Heart right ventricle (tissue), 16 donors: ENCODE measurements around the gene ARHGAP6. TPM values are rescaled to one million over a fixed set of nuclear protein-coding genes. Genes with fewer than 3 reads are reported as not detected.

ENCODE experiments used
- ATAC-seq, 8 donors: fragments of 200-7000 bp; cut with Tn5 transposase; one replicate each; pipeline ENCODE4 v1.9.1; 2020; ENCODE audit warnings: mild to moderate bottlenecking in 8 of 8, moderate library complexity in 8 of 8, moderate number of reproducible peaks in 1 of 8
- DNase-seq, 2 donors: peaks; one replicate each; pipeline ENCODE4 v3.0.0-alpha.2; 2020
- H3K27ac ChIP-seq, 10 donors: fragments of 200-600 bp; sonication (generic) in 2 of 10; one replicate each; pipeline versions ENCODE4 v1.5.0 to v1.8.0; 2020 to 2022; ENCODE audit warnings: mild to moderate bottlenecking in 3 of 10
- H3K27me3 ChIP-seq, 7 donors: fragments of 200-600 bp; one replicate each; pipeline ENCODE4 v1.8.0; 2021 to 2022; ENCODE audit warnings: mild to moderate bottlenecking in 2 of 7
- H3K36me3 ChIP-seq, 9 donors: fragments of 200-600 bp; sonication (generic) in 1 of 9; one replicate each; pipeline versions ENCODE4 v1.5.0 to v1.8.0; 2020 to 2022; ENCODE audit warnings: mild to moderate bottlenecking in 2 of 9
- H3K4me1 ChIP-seq, 9 donors: fragments of 200-600 bp; sonication (generic) in 1 of 9; one replicate each; pipeline versions ENCODE4 v1.5.0 to v1.8.0; 2020 to 2022; ENCODE audit warnings: mild to moderate bottlenecking in 4 of 9
- H3K4me3 ChIP-seq, 10 donors: fragments of 200-600 bp; sonication (generic) in 2 of 10; one replicate each; pipeline versions ENCODE4 v1.5.0 to v1.8.0; 2020 to 2022; ENCODE audit warnings: mild to moderate bottlenecking in 7 of 10, moderate library complexity in 2 of 10
- H3K9me3 ChIP-seq, 11 donors: fragments of 200-600 bp in 10 of 11; sonication (generic) in 2 of 11; one replicate each; pipeline versions ENCODE4 v1.5.0 to v1.8.0; 2013 to 2022; ENCODE audit warnings: mild to moderate bottlenecking in 2 of 11, control low read depth in 1 of 11, moderate library complexity in 1 of 11
- WGBS, 2 donors: extraction: QIAGEN DNeasy Blood & Tissue Kit; methylation state at CpG; one replicate each; pipeline ENCODE4 v1.1.7; 2013; ENCODE audit warnings: inconsistent platforms in 1 of 2; 5-methylcytosine and 5-hydroxymethylcytosine counted together
- intact Hi-C, 10 donors: fragments of 100-400 bp; cut with DNase I; formaldehyde crosslinking; loops; one replicate each; pipeline versions ENCODE4 v1.11.1 to v1.14.2; 2022
- polyA plus RNA-seq, 2 donors: library from polyadenylated mRNA; stranded (reverse); fragments of 200-250 nt; gene quantifications; one replicate each; pipeline ENCODE4 v1.2.3, GENCODE V29; 2013
- total RNA-seq, 10 donors: library from RNA; stranded (reverse); fragmentation: NEBNext Ultra II Directional in 3 of 10; extraction: Animal tissue kit (Norgen Biotek cat#: 25700) in 3 of 10; gene quantifications; one replicate each; pipeline versions ENCODE4 v1.2.1 to v1.2.4, GENCODE V29; 2021 to 2023
- TF ChIP-seq, protein P1 (sequence below), 9 donors: fragments of 200-600 bp; sonication (generic) in 2 of 9; IDR thresholded peaks; one replicate each; pipeline versions ENCODE4 v1.5.0 to v1.8.0; 2021 to 2022; ENCODE audit warnings: antibody characterized with exemption in 9 of 9, mild to moderate bottlenecking in 5 of 9, moderate library complexity in 1 of 9
- donor health status: Arrhythmogenic right ventricular cardiomyopathy.
- donor health status: ischemic (EF 13 %, LVEDD 7.1; RV severe dilation, severe dysfunction).
- donor health status: healthy with polysubstance abuse.
- donor health status: DM: no; HTN: yes; CAD: no.
- donor health status: DM: no; HTN: no; CAD: no.
- donor health status: ischemic (EF 25% LVEDD 6.9; RV normal size, moderate dysfunction).
- donor health status: ischemic (EF 25% LVEDD 5.7; RV mildly dilated, moderate dysfunction).
- donor health status: healthy.
- donor health status: DM: yes; HTN: yes; CAD: no.
- donor health status: Ischemic cardiomyopathy.
- donor health status: ischemic (EF 35%, LVEDD 5.7; RV mildly dilated, moderate dysfunction).
- donor health status: nonischemic (EF 11% LVEDD 7.7; RV severe dilation, severe dysfunction).
- donor health status: DM: yes; HTN: yes; CAD: no.
- donor health status: PGD.
- donor health status: ischemic (EF 29% LVEDD 5.4; RV normal size, mild dysfunction).
- donor health status: nonischemic (EF 23%, LVEDD 6.1; RV moderate dilation, normal function).

Gene ARHGAP6
- total and polyA plus RNA-seq, 12 donors = 1.6 to 6.0 (median 2.6) TPM

DNA sequence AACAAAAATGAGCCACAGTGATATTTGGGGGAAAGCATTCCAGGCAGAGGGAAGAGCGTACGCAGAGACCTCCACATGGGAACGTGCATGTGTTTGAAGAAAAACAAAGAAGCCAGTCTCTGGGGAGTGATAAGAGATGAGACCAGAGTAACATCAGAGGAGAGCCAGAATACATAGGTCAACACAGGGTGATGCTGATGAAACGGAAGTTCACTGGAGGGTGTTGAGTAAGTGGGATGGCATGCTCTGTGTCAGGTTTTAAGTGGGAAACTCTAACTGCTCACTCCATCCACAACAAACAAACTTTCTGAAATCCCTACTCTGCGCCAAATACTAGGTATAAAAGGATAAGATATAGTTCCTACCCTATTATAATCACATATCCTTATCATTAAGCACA lies 110.0 kb downstream of the ARHGAP6 start:
- ATAC-seq (no peak), DNase-seq (no peak)
- TF ChIP-seq, protein P1, sequence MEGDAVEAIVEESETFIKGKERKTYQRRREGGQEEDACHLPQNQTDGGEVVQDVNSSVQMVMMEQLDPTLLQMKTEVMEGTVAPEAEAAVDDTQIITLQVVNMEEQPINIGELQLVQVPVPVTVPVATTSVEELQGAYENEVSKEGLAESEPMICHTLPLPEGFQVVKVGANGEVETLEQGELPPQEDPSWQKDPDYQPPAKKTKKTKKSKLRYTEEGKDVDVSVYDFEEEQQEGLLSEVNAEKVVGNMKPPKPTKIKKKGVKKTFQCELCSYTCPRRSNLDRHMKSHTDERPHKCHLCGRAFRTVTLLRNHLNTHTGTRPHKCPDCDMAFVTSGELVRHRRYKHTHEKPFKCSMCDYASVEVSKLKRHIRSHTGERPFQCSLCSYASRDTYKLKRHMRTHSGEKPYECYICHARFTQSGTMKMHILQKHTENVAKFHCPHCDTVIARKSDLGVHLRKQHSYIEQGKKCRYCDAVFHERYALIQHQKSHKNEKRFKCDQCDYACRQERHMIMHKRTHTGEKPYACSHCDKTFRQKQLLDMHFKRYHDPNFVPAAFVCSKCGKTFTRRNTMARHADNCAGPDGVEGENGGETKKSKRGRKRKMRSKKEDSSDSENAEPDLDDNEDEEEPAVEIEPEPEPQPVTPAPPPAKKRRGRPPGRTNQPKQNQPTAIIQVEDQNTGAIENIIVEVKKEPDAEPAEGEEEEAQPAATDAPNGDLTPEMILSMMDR (IDR thresholded peaks at IDR 0.05) = no peak
- Histone ChIP-seq H3K9me3 (no peaks in the 10 kb centered on the region), H3K27ac (no peak overlapping the region), H3K27me3 (peaks cover 0 to 14% (median 0%) of the 10 kb centered on the region in 7 donors), H3K4me3 (no peak overlapping the region), H3K36me3 (no peaks in the 10 kb centered on the region), H3K4me1 (no peaks in the 10 kb centered on the region)
- 76 to 88% methylated on average over 5 of the region's 5 CpGs for WGBS, 2 donors
- intact Hi-C loops = no loop called here

- Histone ChIP-seq H3K4me3 (no peak overlapping the region), H3K27ac (no peak overlapping the region), H3K9me3 (no peaks in the 10 kb centered on the region), H3K27me3 (peaks cover 0 to 23% (median 0%) of the 10 kb centered on the region in 7 donors), H3K36me3 (no peaks in the 10 kb centered on the region), H3K4me1 (no peaks in the 10 kb centered on the region)
- no peak for DNase-seq
- TF ChIP-seq, protein P1 (IDR thresholded peaks at IDR 0.05) = no peak
- no peak for ATAC-seq
- intact Hi-C loops = no loop called here
- WGBS, 2 donors = 86 to 87% methylated on average over 1 of the region's 1 CpG
Measured at GRCh38 chrX:11553594-11553993, 112.1 kb downstream of the ARHGAP6 start.

DNA sequence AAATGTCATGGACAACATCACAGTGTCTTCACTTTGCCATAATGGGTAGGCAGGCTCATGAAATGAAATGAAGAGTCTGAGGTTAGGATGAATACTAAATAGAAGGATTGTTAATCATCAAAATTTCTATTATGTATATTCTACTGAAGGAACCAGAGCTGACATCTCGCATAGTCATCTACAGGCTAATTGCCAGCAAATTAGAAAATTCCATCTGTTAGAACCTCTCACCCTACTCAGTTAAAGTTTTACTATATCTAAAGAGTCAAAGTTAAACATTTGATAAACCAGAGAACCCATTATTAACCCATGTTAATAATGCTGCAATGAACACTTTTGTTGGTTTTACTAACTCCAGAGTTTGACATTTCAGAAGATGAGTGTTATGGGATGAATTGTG lies 114.6 kb downstream of the ARHGAP6 start:
- Histone ChIP-seq H3K27ac (no peak overlapping the region), H3K27me3 (peaks cover 0 to 16% (median 0%) of the 10 kb centered on the region in 7 donors), H3K4me1 (no peaks in the 10 kb centered on the region), H3K4me3 (no peak overlapping the region), H3K9me3 (peaks cover 0 to 8% (median 0%) of the 10 kb centered on the region in 11 donors), H3K36me3 (no peaks in the 10 kb centered on the region)
- 92 to 100% methylated on average over 1 of the region's 1 CpG for WGBS, 2 donors
- TF ChIP-seq, protein P1 (IDR thresholded peaks at IDR 0.05) = no peak
- no peak for ATAC-seq
- intact Hi-C loops = no loop called here
- DNase-seq = no peak

DNA sequence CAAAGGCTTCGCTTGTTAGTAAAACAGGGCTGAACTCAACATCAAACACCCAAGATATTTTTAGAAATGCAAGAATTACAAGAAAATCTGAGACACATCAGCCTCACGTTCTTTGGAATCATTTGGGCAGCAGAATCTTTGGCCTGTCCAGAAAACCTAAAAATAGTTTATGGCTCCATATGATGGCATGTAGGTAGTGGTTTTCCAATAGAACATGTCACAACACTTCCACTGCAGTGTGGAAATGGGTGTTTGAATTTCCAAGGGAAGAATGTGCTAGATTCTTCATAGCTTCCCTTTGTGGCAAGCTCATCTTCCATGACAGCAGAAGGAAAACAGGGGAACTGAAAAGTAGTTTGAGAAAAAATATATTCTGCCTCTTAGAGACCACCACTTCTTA lies 118.8 kb downstream of the ARHGAP6 start:
- Histone ChIP-seq H3K36me3 (no peaks in the 10 kb centered on the region), H3K4me1 (no peaks in the 10 kb centered on the region), H3K4me3 (no peak overlapping the region), H3K27ac (no peak overlapping the region), H3K9me3 (peaks cover 0 to 8% (median 0%) of the 10 kb centered on the region in 11 donors), H3K27me3 (peaks cover 0 to 18% (median 0%) of the 10 kb centered on the region in 7 donors)
- 73 to 82% methylated on average over 2 of the region's 2 CpGs for WGBS, 2 donors
- TF ChIP-seq, protein P1 (IDR thresholded peaks at IDR 0.05) = no peak
- ATAC-seq (no peak), DNase-seq (no peak)
- intact Hi-C loops = no loop called here
